HG02840 (cell line): Measurements from ENCODE around the gene PCDHA4.
"Not testable (repeated sequence)": the region's sequence is repeated elsewhere in the genome, so short reads cannot be mapped to it uniquely, and the experiment has no call there.

Experiments
- ATAC-seq: cut with Tn5 transposase; IDR thresholded peaks from one replicate; pipeline ENCODE4 v1.9.1; 2021; ENCODE audit warnings: mild to moderate bottlenecking, moderate library complexity, moderate number of reproducible peaks; ENCODE audit not compliant: unreplicated experiment, low FRiP score

PCDHA4 gene

DNA sequence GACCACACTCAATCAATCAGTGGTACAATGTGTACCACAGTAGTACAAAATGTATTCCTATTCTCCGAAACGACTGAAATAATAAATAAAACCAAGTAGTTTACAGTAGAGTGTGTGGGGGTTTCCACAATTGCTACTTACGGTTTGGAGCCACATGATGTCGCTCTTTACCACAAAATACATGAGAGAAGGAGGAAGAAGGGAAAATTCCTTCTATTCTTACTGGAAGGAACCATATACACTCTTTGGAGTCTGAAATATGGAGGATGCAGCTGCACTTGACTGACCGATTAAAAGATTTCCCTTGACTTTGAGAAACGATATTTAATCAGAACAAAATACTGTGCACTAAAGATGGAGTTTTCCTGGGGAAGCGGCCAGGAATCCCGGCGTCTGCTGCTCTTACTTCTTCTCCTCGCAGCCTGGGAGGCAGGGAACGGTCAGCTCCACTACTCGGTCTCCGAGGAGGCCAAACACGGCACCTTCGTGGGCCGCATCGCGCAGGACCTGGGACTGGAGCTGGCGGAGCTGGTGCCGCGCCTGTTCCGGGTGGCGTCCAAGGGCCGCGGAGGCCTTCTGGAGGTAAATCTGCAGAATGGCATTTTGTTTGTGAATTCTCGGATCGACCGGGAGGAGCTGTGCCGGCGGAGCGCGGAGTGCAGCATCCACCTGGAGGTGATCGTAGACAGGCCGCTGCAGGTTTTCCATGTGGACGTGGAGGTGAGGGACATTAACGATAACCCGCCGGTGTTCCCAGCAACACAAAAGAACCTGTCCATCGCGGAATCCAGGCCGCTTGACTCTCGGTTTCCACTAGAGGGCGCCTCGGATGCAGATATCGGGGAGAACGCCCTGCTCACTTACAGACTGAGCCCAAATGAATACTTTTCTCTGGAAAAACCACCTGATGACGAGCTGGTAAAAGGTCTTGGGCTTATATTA lies at the start of gene PCDHA4:
PCDHA4 (plus strand) TSS at position 235 of the 942 bp plus-strand sequence.
- ATAC-seq, result no peak

DNA sequence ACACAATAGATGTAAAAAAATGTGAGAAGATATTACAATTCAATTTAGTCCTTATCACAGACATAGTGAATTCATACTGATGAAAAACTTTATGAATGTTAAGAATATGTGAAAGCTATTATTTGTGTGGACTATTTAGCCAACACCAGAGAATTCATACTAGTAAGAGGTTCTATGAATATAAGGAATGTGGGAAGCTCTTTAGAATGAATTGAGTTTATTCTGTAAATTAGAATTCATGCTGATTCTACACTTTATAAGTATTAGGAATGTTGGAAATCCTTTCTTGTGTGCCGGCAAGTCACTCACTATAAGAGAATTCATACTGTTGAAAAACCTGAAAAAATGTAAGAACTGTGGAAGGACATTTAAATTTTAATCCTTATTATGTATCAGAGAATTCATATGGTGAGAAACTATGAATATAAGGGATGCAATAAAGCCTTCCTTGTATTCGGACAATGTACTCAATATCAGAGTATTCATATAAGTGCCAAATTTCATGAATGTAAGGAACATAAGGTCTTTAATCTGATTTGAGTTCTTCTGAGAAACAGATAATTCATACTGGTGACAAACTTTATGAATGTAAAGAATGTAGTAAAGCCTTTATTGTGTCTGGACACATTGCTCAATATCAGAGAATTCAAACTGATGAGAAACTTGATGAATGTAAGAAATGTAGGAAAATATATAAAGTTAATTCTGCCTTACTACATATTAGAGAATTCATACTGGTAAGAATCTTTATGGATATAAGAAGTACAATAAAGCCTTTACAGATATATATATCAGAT lies 42.5 kb upstream of the PCDHA4 start:
- ATAC-seq, result no peak

DNA sequence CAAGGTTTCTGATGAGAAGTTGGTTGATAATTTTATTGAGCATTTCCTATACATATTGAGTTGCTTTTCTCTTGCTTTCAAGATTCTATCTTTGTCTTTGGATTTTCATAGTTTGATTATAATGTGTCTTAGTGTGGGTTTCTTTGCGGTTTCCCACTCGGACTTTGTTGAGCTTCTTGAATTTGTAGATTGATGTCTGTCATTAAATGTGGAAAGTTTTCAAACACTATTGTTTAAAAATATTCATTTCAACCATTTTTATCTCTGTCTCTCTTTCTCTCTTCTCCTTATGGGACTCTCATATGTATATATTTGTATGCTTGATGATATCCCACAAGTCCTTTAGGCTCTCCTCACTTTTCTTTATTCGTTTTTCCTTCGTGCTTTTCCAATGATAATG lies 39.4 kb upstream of the PCDHA4 start:
- no peak for ATAC-seq

DNA sequence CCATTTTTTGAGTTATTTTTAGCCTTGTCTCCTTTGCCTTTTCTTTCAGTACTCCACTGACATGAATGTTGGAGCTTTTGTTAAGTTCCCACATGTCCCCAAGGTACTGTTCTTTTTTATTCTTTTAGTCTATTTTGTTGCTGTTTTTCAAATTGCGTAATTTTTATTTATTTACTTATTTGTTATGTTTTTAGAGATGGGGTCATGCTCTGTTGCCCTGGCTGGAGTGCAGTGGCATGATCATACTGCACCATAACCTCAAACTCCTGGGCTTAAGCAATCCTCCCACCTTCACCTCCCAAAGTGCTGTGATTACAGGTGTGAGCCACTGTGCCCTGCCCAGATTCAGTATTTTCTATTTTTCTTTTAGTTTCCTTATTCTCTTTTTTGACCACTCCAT lies 26.4 kb upstream of the PCDHA4 start:
- ATAC-seq, result no peak

DNA sequence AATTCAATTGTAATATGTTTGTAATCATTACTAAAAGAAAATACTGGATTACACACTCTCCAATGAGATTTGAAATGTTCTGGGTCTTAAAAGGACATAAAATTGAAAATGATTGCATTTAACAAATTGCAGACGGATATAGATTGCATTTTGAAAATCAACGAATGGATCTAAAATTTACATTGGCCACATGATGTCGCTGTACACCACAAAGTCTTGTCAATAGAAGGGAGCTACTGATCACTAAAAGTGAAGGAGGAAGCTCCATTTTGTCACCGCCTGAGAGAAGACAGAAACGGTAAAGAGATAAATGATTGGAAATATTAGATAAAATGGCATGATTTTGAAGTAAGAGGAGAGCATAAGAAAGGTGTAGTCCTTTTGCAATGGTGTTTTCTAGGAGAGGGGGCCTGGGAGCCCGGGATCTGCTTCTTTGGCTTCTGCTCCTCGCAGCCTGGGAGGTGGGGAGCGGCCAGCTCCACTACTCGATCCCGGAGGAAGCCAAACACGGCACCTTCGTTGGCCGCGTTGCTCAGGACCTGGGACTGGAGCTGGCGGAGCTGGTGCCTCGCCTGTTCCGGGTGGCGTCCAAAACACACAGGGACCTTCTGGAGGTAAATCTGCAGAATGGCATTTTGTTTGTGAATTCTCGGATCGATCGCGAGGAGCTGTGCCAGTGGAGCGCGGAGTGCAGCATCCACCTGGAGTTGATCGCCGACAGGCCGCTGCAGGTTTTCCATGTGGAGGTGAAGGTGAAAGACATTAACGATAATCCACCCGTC lies 20.8 kb upstream of the PCDHA4 start, which contains the start of gene PCDHA1:
PCDHA1 (plus strand) TSS at position 236 of the 782 bp plus-strand sequence.
- ATAC-seq, result no peak

DNA sequence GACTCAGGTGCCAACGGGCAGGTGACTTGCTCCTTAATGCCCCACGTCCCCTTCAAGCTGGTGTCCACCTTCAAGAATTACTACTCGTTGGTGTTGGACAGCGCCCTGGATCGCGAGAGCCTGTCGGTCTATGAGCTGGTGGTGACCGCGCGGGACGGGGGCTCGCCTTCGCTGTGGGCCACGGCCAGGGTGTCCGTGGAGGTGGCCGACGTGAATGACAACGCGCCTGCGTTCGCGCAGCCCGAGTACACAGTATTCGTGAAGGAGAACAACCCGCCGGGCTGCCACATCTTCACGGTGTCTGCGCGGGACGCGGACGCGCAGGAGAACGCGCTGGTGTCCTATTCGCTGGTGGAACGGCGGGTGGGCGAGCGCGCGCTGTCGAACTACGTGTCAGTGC lies 19.4 kb upstream of the PCDHA4 start:
- not testable (repeated sequence) for ATAC-seq

DNA sequence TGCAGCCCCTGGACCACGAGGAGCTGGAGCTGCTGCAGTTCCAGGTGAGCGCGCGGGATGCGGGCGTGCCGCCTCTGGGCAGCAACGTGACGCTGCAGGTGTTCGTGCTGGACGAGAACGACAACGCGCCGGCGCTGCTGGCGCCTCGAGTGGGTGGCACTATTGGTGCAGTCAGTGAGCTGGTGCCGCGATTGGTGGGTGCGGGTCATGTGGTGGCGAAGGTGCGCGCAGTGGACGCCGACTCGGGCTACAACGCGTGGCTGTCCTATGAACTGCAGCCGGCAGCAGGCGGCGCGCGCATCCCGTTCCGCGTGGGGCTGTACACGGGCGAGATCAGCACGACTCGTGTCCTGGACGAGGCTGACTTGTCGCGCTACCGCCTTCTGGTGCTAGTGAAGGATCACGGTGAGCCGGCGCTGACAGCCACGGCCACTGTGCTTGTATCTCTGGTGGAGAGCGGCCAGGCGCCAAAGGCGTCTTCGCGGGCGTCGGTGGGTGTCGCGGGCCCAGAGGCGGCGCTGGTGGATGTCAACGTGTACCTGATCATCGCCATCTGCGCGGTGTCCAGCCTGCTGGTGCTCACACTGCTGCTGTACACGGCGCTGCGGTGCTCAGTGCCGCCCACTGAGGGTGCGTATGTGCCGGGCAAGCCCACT lies 18.9 kb upstream of the PCDHA4 start:
- ATAC-seq, result not testable (repeated sequence)

DNA sequence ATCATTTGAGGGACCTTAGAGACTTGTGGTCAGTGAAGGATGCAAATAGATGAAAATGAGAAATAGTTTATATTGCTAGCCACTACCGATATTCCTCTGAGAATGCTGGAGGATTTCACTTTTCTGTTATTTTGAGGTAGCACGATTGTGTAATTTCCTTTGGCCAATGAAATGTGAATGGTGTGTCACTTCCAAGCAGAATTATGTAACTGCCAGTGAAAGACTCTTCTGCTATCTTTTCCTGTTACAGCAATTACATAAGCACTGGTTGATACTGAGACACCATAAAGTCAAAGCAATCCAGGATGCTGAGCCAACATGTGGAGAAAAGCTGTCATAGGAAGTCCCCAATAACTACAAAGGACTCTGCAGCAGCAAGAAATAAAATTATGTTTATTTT lies 15.8 kb upstream of the PCDHA4 start:
- ATAC-seq, result no peak

DNA sequence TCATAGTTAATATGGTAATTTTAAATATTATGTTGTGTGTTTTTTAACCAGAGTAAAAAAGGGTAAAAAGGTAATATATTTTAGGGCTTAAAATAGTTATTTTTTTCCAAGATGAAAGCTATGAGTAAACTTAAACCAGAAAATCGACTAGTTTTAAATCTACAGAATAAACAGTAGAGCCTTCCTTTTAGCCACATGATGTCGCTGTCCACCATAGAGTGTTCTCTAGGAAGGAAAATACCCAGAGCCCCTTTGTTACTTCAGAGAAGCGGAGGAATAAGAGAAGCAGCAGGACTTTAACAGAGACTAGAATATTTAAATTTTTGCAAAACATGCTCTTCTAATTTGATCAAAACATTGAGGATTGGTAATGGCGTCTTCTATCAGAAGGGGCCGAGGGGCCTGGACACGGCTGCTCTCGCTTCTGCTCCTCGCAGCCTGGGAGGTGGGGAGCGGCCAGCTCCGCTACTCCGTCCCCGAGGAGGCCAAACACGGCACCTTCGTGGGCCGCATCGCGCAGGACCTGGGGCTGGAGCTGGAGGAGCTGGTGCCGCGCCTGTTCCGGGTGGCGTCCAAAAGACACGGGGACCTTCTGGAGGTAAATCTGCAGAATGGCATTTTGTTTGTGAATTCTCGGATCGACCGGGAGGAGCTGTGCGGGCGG lies 12.1 kb upstream of the PCDHA4 start, which contains the start of gene PCDHA2:
PCDHA2 (plus strand) TSS at position 258 of the 664 bp plus-strand sequence.
- no peak for ATAC-seq

DNA sequence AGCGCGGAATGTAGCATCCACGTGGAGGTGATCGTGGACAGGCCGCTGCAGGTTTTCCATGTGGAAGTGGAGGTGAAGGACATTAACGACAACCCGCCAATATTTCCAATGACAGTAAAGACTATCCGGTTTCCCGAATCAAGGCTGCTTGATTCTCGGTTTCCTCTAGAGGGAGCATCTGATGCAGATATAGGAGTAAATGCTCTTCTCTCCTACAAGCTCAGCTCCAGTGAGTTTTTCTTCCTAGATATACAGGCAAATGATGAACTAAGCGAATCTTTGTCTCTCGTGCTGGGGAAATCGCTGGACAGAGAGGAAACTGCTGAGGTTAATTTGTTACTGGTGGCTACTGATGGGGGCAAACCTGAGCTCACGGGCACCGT lies 11.6 kb upstream of the PCDHA4 start:
- no peak for ATAC-seq

DNA sequence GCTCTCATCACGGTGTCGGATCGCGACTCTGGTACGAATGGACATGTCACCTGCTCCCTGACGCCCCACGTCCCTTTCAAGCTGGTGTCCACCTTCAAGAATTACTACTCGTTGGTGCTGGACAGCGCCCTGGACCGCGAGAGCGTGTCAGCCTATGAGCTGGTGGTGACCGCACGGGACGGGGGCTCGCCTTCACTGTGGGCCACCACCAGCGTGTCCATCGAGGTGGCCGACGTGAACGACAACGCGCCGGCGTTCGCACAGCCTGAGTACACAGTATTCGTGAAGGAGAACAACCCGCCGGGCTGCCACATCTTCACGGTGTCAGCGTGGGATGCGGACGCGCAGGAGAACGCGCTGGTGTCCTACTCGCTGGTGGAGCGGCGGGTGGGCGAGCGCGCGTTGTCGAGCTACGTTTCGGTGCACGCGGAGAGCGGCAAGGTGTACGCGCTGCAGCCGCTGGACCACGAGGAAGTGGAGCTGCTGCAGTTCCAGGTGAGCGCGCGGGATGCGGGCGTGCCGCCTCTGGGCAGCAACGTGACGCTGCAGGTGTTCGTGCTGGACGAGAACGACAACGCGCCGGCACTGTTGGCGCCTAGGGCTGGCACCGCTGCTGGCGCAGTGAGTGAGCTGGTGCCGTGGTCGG lies 10.7 kb upstream of the PCDHA4 start:
- not testable (repeated sequence) for ATAC-seq

DNA sequence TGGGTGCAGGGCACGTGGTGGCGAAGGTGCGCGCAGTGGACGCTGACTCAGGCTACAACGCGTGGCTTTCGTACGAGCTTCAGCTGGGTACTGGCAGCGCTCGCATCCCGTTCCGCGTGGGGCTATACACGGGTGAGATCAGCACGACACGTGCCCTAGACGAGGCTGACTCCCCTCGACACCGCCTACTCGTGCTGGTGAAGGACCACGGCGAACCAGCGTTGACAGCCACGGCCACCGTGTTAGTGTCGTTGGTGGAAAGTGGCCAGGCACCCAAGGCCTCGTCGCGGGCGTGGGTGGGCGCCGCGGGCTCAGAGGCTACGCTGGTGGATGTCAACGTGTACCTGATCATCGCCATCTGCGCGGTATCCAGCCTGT lies 10.2 kb upstream of the PCDHA4 start:
- ATAC-seq, result no peak

DNA sequence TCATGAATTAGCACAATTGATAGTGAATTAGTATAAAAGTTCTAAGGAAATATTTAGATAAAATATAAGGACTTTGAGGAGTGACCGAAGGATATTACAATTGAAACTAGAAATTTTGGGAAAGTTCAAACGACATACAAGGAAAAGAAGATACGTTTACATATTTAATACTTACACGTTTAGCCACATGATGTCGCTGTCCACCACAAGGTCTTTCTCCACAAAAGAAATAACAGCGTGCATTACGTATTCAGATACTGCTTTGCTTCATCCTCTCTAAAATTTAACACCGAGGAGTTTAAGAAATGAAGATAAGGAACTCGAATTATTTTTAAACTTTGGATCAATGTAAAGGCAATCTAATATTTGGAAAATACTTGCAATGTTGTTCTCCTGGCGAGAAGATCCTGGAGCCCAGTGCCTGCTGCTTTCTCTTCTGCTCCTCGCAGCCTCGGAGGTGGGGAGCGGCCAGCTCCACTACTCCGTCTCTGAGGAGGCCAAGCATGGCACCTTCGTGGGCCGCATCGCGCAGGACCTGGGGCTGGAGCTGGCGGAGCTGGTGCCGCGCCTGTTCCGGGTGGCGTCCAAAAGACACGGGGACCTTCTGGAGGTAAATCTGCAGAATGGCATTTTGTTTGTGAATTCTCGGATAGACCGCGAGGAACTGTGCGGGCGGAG lies 5.9 kb upstream of the PCDHA4 start, which contains the start of gene PCDHA3:
PCDHA3 (plus strand) TSS at position 242 of the 678 bp plus-strand sequence.
- no peak for ATAC-seq

DNA sequence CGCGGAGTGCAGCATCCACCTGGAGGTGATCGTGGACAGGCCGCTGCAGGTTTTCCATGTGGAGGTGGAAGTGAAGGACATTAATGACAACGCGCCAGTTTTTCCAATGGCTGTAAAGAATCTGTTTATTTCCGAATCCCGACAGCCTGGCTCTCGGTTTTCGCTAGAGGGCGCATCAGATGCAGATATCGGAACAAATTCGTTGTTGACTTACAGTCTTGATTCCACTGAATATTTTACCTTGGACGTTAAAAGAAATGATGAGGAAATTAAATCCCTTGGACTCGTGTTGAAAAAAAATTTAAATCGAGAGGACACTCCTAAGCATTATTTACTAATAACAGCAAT lies 5.4 kb upstream of the PCDHA4 start:
- ATAC-seq, result no peak

DNA sequence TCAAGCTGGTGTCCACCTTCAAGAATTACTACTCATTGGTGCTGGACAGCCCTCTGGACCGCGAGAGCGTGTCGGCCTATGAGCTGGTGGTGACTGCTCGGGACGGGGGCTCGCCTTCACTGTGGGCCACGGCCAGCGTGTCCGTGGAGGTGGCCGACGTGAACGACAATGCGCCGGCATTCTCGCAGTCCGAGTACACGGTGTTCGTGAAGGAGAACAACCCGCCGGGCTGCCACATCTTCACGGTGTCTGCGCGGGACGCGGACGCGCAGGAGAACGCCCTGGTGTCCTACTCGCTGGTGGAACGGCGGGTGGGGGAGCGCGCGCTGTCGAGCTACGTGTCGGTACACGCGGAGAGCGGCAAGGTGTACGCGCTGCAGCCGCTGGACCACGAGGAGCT lies 4.5 kb upstream of the PCDHA4 start:
- not testable (repeated sequence) for ATAC-seq

DNA sequence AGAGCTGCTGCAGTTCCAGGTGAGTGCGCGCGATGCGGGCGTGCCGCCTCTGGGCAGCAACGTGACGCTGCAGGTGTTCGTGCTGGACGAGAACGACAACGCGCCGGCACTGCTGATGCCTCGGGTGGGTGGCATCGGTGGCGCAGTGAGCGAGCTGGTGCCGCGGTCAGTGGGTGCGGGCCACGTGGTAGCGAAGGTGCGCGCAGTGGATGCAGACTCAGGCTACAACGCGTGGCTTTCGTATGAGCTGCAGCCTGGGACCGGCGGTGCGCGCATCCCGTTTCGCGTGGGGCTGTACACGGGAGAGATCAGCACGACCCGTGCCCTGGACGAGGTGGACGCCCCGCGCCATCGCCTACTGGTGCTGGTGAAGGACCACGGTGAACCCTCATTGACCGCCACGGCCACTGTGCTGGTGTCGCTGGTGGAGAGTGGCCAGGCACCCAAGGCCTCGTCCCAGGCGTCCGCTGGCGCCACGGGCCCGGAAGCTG lies 4.0 kb upstream of the PCDHA4 start:
- no peak for ATAC-seq

DNA sequence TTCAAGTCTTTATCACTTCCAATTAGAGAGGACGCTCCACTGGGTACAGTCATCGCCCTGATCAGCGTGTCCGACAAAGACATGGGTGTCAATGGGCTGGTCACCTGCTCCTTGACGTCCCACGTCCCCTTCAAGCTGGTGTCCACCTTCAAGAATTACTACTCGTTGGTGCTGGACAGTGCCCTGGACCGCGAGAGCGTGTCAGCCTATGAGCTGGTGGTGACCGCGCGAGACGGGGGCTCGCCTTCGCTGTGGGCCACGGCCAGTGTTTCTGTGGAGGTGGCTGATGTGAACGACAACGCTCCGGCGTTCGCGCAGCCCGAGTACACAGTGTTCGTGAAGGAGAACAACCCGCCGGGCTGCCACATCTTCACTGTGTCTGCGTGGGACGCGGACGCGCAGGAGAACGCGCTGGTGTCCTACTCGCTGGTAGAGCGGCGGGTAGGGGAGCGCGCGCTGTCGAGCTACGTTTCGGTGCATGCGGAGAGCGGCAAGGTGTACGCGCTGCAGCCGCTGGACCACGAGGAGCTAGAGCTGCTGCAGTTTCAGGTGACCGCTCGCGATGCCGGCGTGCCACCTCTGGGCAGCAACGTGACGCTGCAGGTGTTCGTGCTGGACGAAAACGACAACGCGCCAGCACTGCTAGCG lies 1.5 kb downstream of the PCDHA4 start:
- ATAC-seq, result not testable (repeated sequence)

DNA sequence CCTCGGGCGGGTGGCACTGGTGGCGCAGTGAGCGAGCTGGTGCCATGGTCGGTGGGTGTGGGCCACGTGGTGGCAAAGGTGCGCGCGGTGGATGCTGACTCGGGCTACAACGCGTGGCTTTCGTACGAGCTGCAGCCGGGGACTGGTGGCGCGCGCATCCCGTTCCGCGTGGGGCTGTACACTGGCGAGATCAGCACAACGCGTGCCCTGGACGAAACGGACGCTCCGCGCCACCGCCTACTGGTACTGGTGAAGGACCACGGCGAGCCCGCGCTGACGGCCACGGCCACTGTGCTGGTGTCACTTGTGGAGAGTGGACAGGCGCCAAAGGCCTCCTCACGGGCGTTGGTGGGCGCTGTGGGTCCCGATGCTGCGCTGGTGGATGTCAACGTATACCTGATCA lies 2.0 kb downstream of the PCDHA4 start:
- no peak for ATAC-seq
